Ecto neural progenitor cell (in vitro differentiated cells): Measurements from ENCODE around the gene POP7.
"Not testable (repeated sequence)": the region's sequence is repeated elsewhere in the genome, so short reads cannot be mapped to it uniquely, and the experiment has no call there.

Experiments used
- DNase-seq: peaks from one replicate; pipeline ENCODE4 v3.0.0-alpha.2; 2018; ENCODE audit warnings: low spot score

The POP7 gene

GRCh38 chr7:100705753-100706671 lies at the start of gene POP7:
TSS of gene POP7 (plus strand) at chr7:100706121. CDS start at chr7:100706831, 710 bp downstream.
- peak; percentile 98 for DNase-seq

- DNase-seq, result not testable (repeated sequence)
These were observed 43.6 kb upstream of the POP7 start for GRCh38 chr7:100662194-100662776.

DNA sequence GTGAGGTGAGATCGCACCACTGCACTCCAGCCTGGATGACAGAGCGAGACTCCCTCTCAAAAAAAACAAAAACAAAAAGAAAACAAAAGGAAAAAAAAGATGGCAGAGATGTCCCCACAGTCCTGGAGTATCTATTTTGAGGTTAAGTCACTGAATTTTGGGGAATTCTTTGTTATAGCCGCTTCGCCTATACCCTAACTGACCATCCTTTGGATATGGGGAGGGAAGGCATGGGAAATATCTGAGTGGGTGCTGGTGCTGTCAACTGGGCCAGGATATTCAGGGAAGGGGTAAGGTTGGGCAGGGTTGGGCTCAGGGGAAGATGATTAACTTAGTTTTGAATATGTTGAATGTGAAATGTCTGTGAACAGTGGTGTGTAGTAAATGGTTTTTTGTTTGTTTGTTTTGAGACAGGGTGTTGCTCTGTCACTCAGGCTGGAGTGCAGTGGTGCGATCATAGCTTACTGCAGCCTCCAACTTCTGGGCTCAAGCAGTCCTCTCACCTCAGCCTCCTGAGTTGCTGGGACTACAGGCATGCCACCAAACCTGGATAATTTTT lies 40.7 kb upstream of the POP7 start:
- no peak for DNase-seq

- DNase-seq, result no peak
These were observed 38.4 kb upstream of the POP7 start for GRCh38 chr7:100667331-100668068.

GRCh38 chr7:100668069-100668449 lies 37.9 kb upstream of the POP7 start:
- DNase-seq, result no peak

- DNase-seq, result not testable (repeated sequence)
These were observed 36.8 kb upstream of the POP7 start for GRCh38 chr7:100669106-100669505.

DNA sequence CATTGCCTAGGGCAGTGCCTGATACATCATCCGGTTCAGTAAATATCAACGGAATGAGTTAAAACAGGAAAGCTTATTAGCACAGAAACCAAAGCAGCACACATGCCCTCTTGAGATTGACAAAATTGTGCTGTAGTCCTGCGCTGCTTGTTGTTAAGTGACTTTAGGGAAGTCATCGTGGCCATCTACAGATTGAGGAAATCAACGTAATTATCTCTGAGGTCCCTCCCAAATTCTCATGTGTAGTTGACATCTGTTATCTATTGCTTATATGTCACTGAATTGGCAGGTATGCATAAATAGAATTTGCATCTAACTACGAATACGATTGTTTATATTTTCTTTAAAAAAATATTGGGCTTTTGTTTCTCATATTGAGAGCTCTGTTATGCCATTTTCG lies 35.8 kb upstream of the POP7 start:
- DNase-seq, result no peak

- DNase-seq, result no peak
These were observed 34.3 kb upstream of the POP7 start for GRCh38 chr7:100671353-100672327.

- DNase-seq, result peak; percentile 99
These were observed 32.5 kb upstream of the POP7 start, which contains the start of gene GNB2 for GRCh38 chr7:100673302-100673941. TSS of gene GNB2 (plus strand) at chr7:100673740. CDS start at chr7:100676266, 2,526 bp downstream.

DNA sequence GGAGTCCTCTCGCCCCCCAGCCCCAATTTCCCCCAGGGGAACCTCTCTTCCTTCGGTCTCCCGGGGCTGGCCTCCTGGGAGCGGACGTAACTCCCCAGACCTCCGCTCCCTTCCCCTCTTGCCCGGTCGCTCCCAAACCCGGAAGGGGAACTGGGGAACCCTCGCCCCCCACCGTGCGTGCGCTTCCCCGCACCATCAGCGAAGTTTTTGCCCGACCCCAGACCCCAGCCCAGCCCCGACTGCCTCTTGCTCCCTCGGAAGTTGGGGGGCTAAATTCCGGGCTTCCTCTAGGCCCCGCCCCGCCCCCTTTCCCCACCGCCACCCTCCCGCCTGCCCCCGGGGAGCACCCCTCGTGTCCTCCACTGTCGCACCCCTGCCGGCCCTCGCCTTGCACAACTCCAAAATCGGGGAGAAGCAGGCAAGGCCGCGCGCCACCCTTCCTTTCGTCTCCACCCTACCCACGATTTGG lies 31.9 kb upstream of the POP7 start:
- peak; percentile 63 for DNase-seq

- DNase-seq, result peak; percentile 70
These were observed 31.4 kb upstream of the POP7 start for GRCh38 chr7:100674411-100675104.

GRCh38 chr7:100675105-100675451 lies 30.8 kb upstream of the POP7 start:
- no peak for DNase-seq

DNA sequence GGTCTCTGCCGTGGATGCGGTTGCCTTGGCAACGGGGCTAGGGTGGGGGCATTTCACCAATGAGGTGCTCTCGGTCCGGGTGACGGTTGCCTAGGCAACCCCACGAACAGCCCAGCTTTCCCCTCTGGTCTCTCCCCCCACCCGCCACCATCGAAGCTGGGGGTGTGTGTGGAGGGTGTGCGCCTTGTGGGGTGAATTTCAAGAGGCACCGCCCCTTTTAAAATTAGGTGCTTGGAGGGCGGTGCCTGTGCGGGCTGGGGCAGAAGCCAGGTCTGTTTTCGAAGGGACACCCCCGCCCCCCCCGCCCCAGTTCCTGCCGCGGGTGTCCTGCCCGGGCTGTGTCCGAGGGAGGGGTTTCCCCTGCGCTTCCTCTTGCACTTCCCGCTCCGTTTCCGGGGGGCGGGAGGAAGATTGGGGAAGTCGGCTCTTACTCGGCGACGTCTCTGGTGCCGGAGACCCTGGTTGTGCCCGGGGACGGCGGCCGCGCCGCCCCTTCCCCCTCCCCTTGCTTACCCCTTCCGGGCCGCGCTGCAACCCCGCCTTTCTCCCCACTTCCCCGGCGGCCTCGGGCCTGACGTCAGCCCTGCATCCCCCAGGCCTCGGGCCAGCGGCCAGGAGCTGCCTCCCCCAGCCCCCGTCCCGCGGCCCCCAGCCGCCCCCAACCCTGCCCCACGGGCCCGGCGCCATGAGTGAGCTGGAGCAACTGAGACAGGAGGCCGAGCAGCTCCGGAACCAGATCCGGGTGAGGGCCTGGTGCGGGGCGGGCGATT lies 30.2 kb upstream of the POP7 start:
- DNase-seq, result peak; percentile 88

DNA sequence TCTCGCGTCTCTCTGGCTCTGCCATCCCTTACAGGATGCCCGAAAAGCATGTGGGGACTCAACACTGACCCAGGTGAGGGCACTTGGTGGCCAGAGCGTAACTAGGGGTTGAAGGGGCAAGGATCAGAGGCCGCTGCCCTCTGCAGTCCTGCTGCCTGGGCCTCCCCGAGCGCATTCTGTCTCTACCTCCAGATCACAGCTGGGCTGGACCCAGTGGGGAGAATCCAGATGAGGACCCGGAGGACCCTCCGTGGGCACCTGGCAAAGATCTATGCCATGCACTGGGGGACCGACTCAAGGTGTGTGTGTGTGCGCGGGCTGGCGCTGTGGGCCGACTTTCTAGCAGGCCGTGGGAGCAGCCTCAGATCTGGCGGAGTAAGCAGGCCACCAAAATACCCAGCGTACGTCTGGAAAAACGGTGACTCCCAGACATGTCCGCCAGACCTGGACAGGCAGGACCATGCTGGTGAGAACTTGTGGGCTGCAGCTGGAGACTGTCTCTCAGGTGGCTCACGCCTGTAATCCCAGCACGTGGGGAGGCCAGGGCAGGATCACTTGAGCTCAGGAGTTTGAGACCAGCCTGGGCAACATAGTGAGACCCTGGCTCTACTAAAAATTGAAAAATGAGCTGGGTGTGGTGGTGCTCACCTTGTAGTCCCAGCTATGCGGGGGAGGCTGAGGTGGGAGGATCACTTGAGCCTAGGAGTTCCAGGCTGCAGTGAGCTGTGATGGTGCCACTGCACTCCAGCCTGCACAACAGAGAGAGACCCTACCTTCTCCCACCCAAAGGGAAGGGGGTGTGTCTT lies 29.2 kb upstream of the POP7 start:
- no peak for DNase-seq

GRCh38 chr7:100677308-100678267 lies 28.3 kb upstream of the POP7 start:
- no peak for DNase-seq

DNA sequence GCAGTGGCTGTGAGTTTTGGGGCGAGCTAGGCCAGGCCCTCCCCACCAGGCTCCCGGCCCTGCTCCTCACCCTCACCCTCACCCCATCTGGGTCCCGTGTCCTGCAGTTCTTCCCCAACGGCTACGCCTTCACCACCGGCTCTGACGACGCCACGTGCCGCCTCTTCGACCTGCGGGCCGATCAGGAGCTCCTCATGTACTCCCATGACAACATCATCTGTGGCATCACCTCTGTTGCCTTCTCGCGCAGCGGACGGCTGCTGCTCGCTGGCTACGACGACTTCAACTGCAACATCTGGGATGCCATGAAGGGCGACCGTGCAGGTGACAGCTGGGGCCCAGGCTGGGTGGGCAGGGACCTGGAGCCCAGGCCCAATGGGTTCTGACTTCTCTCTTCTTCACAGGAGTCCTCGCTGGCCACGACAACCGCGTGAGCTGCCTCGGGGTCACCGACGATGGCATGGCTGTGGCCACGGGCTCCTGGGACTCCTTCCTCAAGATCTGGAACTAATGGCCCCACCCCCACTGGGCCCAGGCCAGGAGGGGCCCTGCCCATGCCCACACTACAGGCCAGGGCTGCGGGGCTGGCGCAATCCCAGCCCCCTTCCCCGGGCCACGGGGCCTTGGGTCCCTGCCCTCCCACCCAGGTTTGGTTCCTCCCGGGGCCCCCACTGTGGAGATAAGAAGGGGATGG lies 27.5 kb upstream of the POP7 start:
- DNase-seq, result no peak
